Karpas-422 (cell line): Measurements from ENCODE around the gene EP400. TPM values are rescaled to one million over a fixed set of nuclear protein-coding genes. Genes with fewer than 3 reads are reported as not detected.

ENCODE experiments used
- DNase-seq: peaks from one replicate; pipeline ENCODE4 v3.0.0-alpha.2; 2015
- H2AFZ ChIP-seq: fragments of 200-600 bp; sonication (generic); 2 replicates; pipeline ENCODE4 v1.6.1; 2014; ENCODE audit warnings: antibody characterized with exemption, low read length, mixed read lengths
- H3K27ac ChIP-seq: fragments of 200-600 bp; sonication (generic); 2 replicates; pipeline ENCODE4 v1.5.1; 2014; ENCODE audit warnings: mild to moderate bottlenecking, low read length, moderate library complexity
- H3K27me3 ChIP-seq: fragments of 200-600 bp; sonication (generic); 2 replicates; pipeline ENCODE4 v1.6.1; 2014; ENCODE audit warnings: low read length, mixed read lengths
- H3K36me3 ChIP-seq: fragments of 200-600 bp; sonication (generic); 2 replicates; pipeline ENCODE4 v1.6.1; 2014; ENCODE audit warnings: low read length, mixed read lengths; ENCODE audit not compliant: insufficient read depth
- H3K4me1 ChIP-seq: fragments of 200-600 bp; sonication (generic); 2 replicates; pipeline ENCODE4 v1.6.1; 2014; ENCODE audit warnings: mild to moderate bottlenecking, low read length, mixed read lengths
- H3K4me2 ChIP-seq: fragments of 200-600 bp; sonication (generic); 2 replicates; pipeline ENCODE4 v1.6.1; 2014; ENCODE audit warnings: low read length, low read depth, mild to moderate bottlenecking; ENCODE audit not compliant: poor library complexity, severe bottlenecking
- H3K4me3 ChIP-seq: fragments of 200-600 bp; sonication (generic); 2 replicates; pipeline ENCODE4 v1.5.1; 2014; ENCODE audit warnings: mild to moderate bottlenecking, antibody characterized with exemption, low read length, mixed read lengths
- H3K79me2 ChIP-seq: fragments of 200-600 bp; sonication (generic); 2 replicates; pipeline ENCODE4 v1.6.1; 2014; ENCODE audit warnings: mild to moderate bottlenecking, low read length, mixed read lengths
- H3K9ac ChIP-seq: fragments of 200-600 bp; sonication (generic); 2 replicates; pipeline ENCODE4 v1.6.0; 2014; ENCODE audit warnings: low read length
- H3K9me2 ChIP-seq: fragments of 200-600 bp; sonication (generic), shearing (Covaris generic); replicated peaks from 2 replicates; pipeline ENCODE4 v1.6.0; 2014; ENCODE audit warnings: mild to moderate bottlenecking, low read length, moderate library complexity; ENCODE audit not compliant: insufficient read depth
- H3K9me3 ChIP-seq: fragments of 300-700, 200-600 bp; sonication (generic); 2 replicates; pipeline ENCODE4 v1.6.1; 2014; ENCODE audit warnings: low read length, mixed read lengths
- H4K20me1 ChIP-seq: fragments of 200-600 bp; sonication (generic); 2 replicates; pipeline ENCODE4 v1.6.1; 2014; ENCODE audit warnings: mild to moderate bottlenecking, antibody characterized with exemption, low read length, low read depth; ENCODE audit not compliant: insufficient read depth
- total RNA-seq: library from RNA; depleted of rRNA; stranded (reverse); fragments of >200 nt; shearing (Covaris generic); gene quantifications from 2 replicates; pipeline ENCODE4 v1.2.3, GENCODE V29; 2014; ENCODE audit warnings: low replicate concordance

The EP400 gene
- total RNA-seq, 1 experiment from 2014 or later = 13.7 TPM

- H3K27ac ChIP-seq = peak overlapping the region; percentile 61
- H3K4me1 ChIP-seq = peaks cover 20% of the 10 kb centered on the region
- H3K9me3 ChIP-seq = no peaks in the 10 kb centered on the region
- peaks cover 3% of the 10 kb centered on the region; the same call in 1 of the 2 replicates for H4K20me1 ChIP-seq
- peak; percentile 96 for DNase-seq
- no peaks in the 10 kb centered on the region for H3K27me3 ChIP-seq
- H2AFZ ChIP-seq = peak overlapping the region; percentile 94
- H3K36me3 ChIP-seq = peaks cover 16% of the 10 kb centered on the region
- peak overlapping the region; percentile 96 for H3K9ac ChIP-seq
- H3K9me2 ChIP-seq = no peaks in the 10 kb centered on the region
- peak overlapping the region; percentile 97 for H3K4me2 ChIP-seq
- peaks cover 32% of the 10 kb centered on the region for H3K79me2 ChIP-seq
- peak overlapping the region; percentile 86 for H3K4me3 ChIP-seq
These were observed 134.3 kb downstream of the EP400 start for GRCh38 chr12:132083941-132084620.

- Histone ChIP-seq H3K27ac (peak overlapping the region; percentile 61), H3K4me1 (peaks cover 26% of the 10 kb centered on the region), H3K9me3 (peaks cover 4% of the 10 kb centered on the region; the same call in 1 of the 2 replicates), H3K4me3 (peak overlapping the region; percentile 86), H2AFZ (no peak overlapping the region), H3K79me2 (peaks cover 38% of the 10 kb centered on the region), H3K9me2 (no peaks in the 10 kb centered on the region), H4K20me1 (peaks cover 3% of the 10 kb centered on the region; the same call in 1 of the 2 replicates), H3K9ac (peak overlapping the region; percentile 96), H3K4me2 (peak overlapping the region; percentile 86), H3K27me3 (no peaks in the 10 kb centered on the region), H3K36me3 (peaks cover 22% of the 10 kb centered on the region)
- DNase-seq = peak; percentile 84
These were observed 135.0 kb downstream of the EP400 start for GRCh38 chr12:132084621-132085290.

GRCh38 chr12:132085291-132085635 lies 135.5 kb downstream of the EP400 start:
- DNase-seq = no peak
- H3K4me1 ChIP-seq = peaks cover 31% of the 10 kb centered on the region
- peaks cover 27% of the 10 kb centered on the region for H3K36me3 ChIP-seq
- no peaks in the 10 kb centered on the region for H3K9me2 ChIP-seq
- peak overlapping the region; percentile 86 for H3K4me2 ChIP-seq
- H3K79me2 ChIP-seq = peaks cover 43% of the 10 kb centered on the region
- no peak overlapping the region for H2AFZ ChIP-seq
- H3K4me3 ChIP-seq = peak overlapping the region; percentile 86
- H3K27ac ChIP-seq = peak overlapping the region; percentile 48
- peaks cover 3% of the 10 kb centered on the region; the same call in 1 of the 2 replicates for H4K20me1 ChIP-seq
- H3K9ac ChIP-seq = peak overlapping the region; percentile 96
- peaks cover 4% of the 10 kb centered on the region; the same call in 1 of the 2 replicates for H3K9me3 ChIP-seq
- H3K27me3 ChIP-seq = no peaks in the 10 kb centered on the region

- Histone ChIP-seq H3K4me1 (peaks cover 28% of the 10 kb centered on the region), H3K36me3 (peaks cover 41% of the 10 kb centered on the region)
These were observed 139.7 kb downstream of the EP400 start for GRCh38 chr12:132089407-132089910.

GRCh38 chr12:132094269-132094891 lies 144.6 kb downstream of the EP400 start:
- H3K9me2 ChIP-seq = no peaks in the 10 kb centered on the region
- H3K36me3 ChIP-seq = peaks cover 46% of the 10 kb centered on the region
- H3K4me3 ChIP-seq = no peak overlapping the region
- no peak for DNase-seq
- H3K4me2 ChIP-seq = no peak overlapping the region
- H3K27ac ChIP-seq = no peak overlapping the region
- H3K79me2 ChIP-seq = peaks cover 61% of the 10 kb centered on the region
- no peaks in the 10 kb centered on the region for H3K27me3 ChIP-seq
- H4K20me1 ChIP-seq = no peaks in the 10 kb centered on the region
- peaks cover 12% of the 10 kb centered on the region for H3K4me1 ChIP-seq
- peaks cover 2% of the 10 kb centered on the region; the same call in 1 of the 2 replicates for H3K9me3 ChIP-seq
- no peak overlapping the region for H2AFZ ChIP-seq
- H3K9ac ChIP-seq = no peak overlapping the region

More at GRCh38 chr12:132089407-132089910, 139.7 kb downstream of the EP400 start:
- DNase-seq = no peak
- no peak overlapping the region for H3K4me2 ChIP-seq
- no peaks in the 10 kb centered on the region for H3K27me3 ChIP-seq
- H2AFZ ChIP-seq = no peak overlapping the region
- H4K20me1 ChIP-seq = peaks cover 3% of the 10 kb centered on the region; the same call in 1 of the 2 replicates
- H3K9ac ChIP-seq = no peak overlapping the region
- peak overlapping the region; percentile 71 for H3K27ac ChIP-seq
- no peak overlapping the region for H3K4me3 ChIP-seq
- H3K9me2 ChIP-seq = no peaks in the 10 kb centered on the region
- H3K9me3 ChIP-seq = peaks cover 4% of the 10 kb centered on the region; the same call in 1 of the 2 replicates
- peaks cover 61% of the 10 kb centered on the region for H3K79me2 ChIP-seq

GRCh38 chr12:132095520-132096409 lies 146.0 kb downstream of the EP400 start:
- Histone ChIP-seq H3K79me2 (peaks cover 49% of the 10 kb centered on the region), H3K27me3 (no peaks in the 10 kb centered on the region)
- no peak for DNase-seq

GRCh38 chr12:132099739-132100138 lies 150.0 kb downstream of the EP400 start:
- peaks cover 38% of the 10 kb centered on the region for H3K79me2 ChIP-seq
- H4K20me1 ChIP-seq = 0 out of 2 replicates have a peak, but pooled peaks cover 3% of the 10 kb centered on the region
- H3K4me1 ChIP-seq = no peaks in the 10 kb centered on the region
- H3K4me3 ChIP-seq = no peak overlapping the region
- no peak overlapping the region for H3K4me2 ChIP-seq
- no peaks in the 10 kb centered on the region for H3K27me3 ChIP-seq
- no peak overlapping the region for H2AFZ ChIP-seq
- DNase-seq = no peak
- peaks cover 23% of the 10 kb centered on the region for H3K36me3 ChIP-seq
- no peaks in the 10 kb centered on the region for H3K9me2 ChIP-seq
- no peak overlapping the region for H3K9ac ChIP-seq
- H3K27ac ChIP-seq = no peak overlapping the region
- H3K9me3 ChIP-seq = no peaks in the 10 kb centered on the region

More at GRCh38 chr12:132095520-132096409, 146.0 kb downstream of the EP400 start:
- Histone ChIP-seq H2AFZ (no peak overlapping the region), H3K9me2 (no peaks in the 10 kb centered on the region), H3K9ac (no peak overlapping the region), H3K9me3 (no peaks in the 10 kb centered on the region), H3K4me2 (no peak overlapping the region), H4K20me1 (no peaks in the 10 kb centered on the region), H3K4me1 (no peaks in the 10 kb centered on the region), H3K27ac (no peak overlapping the region), H3K4me3 (no peak overlapping the region), H3K36me3 (peaks cover 33% of the 10 kb centered on the region)
